ENCODE results near the gene HSPA4L.

The HSPA4L gene

GRCh38 chr4:127782275-127783025 lies at the start of gene HSPA4L:
Gene HSPA4L, plus strand, starts transcription at chr4:127782322. Its CDS starts 229 bp downstream, at chr4:127782551.
- DNase-seq, result peak; percentile 20

DNA sequence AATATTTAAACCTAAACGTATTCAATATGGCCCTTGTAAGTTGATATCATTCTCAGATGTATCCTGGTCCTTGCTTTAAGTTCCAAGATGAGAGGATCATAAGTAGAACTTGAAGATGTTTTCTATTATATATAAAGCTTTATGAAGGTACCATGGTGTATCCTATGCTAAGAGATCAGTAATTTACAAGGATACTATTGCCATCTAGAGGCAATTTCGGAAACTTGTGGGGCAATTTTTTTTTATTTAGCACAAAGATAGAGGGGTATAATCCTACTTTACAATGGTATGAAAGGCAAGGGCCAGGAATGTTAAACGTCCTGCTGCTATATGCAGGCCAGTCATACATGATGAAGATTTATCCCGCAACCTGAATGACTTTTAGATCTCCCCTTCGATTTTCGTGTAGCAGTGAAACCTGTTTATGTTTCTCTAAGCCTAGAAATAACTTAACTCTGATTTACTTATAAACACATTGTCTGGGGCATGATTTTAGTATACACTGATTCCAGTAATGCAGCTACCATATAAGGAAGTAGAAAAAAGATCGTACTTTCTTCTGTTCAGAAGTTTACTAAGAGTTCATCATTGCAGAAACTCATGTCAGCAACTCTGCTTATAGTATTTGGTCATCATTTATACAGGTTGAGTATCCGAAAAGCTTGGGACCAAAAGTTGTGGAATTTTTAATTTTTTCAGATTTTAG lies 49.3 kb upstream of the HSPA4L start:
- DNase-seq, result peak; percentile 26

DNA sequence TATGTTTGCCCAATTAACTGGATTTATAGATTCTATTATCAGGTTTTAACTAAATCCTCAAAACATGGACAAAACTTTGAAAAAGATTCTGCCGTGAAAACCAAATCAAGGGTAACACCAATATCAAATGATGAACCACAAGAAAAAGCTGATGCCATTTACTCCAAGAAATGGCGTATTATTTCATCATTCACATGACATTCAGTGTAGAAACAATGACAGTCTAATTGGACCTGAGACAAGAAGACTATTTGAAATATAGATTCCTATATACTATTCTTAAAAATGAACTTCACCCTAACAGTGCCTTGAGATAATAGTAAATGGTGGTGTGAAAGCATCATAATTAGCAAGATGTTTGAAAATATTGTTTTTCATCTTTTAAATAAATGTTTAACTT lies 47.1 kb upstream of the HSPA4L start:
- no peak for DNase-seq

DNA sequence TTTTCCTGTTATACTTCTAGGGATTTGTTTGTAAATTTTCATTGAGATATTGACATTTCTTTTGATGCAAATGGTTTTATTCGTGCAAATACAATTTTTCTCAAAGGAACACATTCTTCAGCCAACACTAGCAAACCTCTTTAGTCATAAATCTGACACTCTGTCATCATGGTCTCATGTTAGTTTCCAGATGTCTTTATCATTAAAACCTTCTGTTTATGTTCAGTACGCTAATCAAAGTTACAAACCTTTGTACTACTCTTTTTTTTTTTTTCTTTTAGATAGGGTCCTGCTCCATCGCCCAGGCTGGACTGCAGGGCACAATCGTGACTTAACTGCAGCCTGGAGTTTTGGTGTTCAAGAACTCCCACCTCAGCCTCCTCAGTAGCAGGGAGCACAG lies 44.8 kb upstream of the HSPA4L start:
- DNase-seq, result no peak

DNA sequence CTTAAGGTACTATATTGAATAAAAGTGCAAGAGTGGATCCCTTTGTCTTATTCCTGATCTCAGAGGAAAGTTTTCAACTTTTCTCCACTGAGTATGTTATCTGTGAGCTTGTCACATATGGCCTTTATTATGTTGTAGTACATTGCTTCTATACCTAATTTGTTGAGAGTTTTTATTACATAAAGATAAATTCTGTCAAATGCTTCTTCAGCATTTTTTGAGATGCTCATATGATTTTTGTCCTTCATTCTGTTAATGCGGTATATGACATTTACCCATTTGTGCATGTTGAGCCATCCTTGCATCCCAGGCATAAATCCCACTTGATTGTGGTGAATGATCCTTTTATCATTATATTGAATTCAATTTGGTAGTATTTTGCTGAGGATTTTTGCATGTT lies 40.9 kb upstream of the HSPA4L start:
- no peak for DNase-seq

DNA sequence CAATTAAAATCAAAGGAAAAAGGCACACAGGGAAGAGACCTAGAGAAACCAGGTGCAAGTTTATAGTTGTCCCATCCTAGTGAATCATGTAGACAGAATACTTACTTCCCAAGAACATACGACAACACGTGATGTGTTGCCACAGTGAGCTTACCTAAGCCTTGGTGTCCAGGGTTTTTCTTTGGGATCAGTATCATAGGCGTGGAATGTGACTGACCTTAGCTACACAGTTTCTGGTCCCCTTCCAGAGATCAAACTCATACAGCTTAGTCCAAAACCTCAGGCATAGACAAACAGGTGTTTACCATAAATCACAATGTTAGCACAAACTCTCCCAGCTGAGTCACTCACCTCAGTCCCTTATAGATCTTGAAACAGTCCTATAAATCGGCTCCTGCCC lies 34.2 kb upstream of the HSPA4L start:
- no peak for DNase-seq

DNA sequence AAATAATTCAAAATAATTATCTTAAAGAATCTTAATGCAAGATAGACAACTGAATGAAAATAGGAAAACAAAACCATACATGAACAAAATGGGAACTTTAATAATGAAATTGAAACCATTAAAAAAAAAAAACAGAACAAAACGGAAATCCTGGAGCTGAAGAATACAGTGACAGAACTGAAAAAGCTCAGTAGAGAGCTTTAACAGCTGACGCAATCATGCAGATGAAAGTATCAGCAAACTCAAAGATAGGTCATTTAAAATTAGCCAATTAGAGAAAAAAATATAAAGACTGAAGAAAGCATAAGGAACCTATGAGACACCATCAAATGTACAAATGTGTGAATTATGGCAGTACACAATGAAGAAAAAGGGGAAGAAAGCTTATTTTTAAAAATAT lies 33.2 kb upstream of the HSPA4L start:
- DNase-seq, result no peak

DNA sequence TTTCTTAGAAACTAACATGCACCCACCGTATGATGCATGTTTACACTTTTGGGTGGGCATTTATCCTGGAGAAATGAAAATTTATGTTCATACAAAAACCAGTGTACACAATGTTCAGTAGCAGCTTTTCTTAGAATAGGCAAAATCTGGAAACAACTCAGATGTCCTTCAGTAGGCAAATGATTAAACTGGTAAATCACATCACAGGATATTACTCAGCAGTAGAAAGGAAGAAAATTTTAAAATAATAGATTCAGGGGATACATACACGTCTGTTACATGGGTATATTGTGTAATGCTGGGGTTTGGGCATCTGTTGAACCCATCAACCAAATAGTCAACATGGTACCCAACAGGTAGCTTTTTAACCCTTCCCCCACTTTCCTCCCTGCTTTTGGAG lies 25.2 kb upstream of the HSPA4L start:
- DNase-seq, result no peak

DNA sequence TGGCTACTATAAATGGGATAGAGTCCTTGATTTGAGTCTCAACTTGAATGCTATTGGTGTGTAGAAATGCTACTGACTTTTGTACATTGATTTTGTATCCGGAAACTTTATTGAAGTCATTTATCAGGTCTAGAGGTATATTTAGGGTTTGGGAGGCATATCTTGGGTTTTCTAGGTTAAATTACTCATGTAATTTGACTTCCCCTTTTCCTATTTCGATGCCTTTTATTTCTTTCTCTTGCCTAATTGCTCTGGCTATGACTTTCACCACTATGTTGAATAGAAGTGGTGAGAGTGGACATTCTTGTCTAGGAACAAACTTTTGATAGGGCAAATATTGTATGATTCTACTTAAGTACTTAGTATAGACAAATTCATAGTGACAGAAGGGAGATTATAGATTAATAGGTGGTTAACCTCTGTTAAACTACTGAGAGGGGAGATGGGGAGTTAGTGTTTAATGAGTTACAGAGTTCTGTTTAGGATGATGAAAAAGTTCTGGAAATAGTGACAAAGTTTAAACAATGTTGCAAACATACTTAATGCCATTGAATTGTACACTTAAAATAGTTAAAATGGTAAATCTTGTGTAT lies 22.8 kb upstream of the HSPA4L start:
- no peak for DNase-seq

DNA sequence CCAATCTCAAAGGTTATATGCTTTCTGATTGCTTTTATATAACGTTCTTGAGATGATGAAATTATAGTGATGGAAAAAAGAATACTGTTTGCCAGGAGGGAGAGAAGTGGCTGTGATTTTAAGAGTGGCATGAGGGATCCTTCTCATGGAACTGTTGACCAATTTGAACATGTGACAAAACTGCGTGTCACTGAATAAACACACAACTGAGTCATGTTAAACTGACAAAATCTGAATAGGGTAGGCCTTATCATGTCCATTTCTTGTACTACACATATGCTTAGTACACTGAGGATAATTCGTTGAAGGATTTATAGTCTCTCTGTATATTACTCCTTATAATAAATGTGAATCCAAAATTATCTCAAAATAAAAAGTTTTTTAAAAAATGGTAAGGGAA lies 22.2 kb upstream of the HSPA4L start:
- DNase-seq, result no peak

GRCh38 chr4:127771535-127772275 lies 10.4 kb upstream of the HSPA4L start:
- no peak for DNase-seq

DNA sequence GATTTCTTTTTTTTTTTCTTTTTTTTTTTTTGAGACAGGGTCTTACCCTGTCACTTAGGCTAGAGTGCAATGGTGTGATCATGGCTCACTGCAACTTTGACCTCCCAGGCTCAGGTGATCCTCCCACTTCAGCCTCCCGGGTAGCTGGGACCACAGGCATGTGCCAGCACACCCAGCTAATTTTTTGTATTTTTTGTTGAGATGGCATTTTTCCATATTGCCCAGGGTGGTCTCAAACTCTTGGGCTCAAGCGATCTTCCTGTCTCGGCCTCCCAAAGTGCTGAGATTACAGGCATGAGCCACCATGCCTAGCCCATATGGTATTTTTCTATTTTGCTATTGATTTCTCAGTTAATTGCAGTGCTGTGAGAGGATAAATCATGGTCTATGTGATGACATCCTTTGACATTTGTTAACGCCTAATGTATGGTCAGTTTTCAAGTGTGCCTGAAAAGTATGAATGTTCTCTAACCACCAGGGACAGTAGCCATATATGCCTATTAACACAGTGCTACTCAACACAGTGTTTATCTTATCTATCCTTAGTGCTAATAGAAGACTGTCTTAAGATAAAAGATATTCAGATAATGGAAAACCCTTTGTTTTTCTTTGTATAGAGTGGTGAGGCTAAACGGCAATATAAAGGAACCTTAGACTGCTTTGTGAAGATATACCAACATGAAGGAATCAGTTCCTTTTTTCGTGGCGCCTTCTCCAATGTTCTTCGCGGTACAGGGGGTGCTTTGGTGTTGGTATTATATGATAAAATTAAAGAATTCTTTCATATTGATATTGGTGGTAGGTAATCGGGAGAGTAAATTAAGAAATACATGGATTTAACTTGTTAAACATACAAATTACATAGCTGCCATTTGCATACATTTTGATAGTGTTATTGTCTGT lies 9.1 kb upstream of the HSPA4L start:
- DNase-seq, result no peak

DNA sequence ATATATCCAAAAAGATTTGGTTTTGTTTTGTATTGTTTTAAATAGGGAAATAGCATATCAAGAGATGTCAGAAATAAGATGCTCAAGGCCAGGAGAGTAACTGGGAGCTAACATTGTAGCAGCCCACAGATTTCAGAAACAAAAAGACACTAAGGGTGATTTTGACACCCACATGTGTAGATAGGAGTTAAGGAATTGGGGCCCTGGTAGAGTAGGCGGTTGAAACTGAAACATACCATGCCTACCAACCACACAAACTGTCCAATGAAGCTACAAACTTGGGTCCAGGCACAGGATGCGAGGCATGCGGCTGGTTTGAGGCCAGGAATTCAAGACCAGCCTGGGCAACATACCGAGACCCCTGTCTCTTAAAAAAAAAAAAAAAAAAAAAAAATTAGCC lies 6.3 kb upstream of the HSPA4L start:
- no peak for DNase-seq

- DNase-seq, result no peak
Observed at GRCh38 chr4:127776620-127777019, 5.5 kb upstream of the HSPA4L start.

GRCh38 chr4:127777487-127777886 lies 4.6 kb upstream of the HSPA4L start:
- no peak for DNase-seq

DNA sequence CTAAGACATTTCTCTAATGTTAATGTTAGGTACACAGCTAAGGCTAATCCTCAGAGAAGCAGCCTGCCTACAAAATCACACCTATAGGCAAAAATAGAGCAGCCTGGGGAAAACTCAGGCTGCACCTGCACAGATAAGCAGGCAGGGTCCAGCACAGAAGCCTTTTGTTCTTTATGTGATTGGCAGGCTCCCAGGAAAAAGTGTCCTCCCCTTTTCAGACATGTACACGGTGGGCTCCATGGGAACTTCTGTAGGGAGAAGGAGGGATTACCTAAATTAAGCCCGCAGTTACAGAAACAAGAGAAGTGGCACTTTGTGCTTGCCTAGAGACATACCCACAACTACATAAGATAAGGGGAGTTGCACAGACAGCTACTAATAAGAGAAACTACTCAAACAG lies 4.0 kb upstream of the HSPA4L start:
- DNase-seq, result no peak

- DNase-seq, result no peak
Observed at GRCh38 chr4:127780598-127780997, 1.5 kb upstream of the HSPA4L start.

GRCh38 chr4:127781300-127782024 lies 660 bp upstream of the HSPA4L start:
- no peak for DNase-seq

- DNase-seq, result peak; percentile 46
Observed at GRCh38 chr4:127782025-127782274, 172 bp upstream of the HSPA4L start.

GRCh38 chr4:127783026-127783769 lies 1.1 kb downstream of the HSPA4L start:
- peak; percentile 16 for DNase-seq

Measured in NCI-H510A treated with DMSO at 0.1 percent for 48 hours (cell line).